CD4-positive, alpha-beta T cell treated with Interleukin-6 at 100 ng/mL for 8 hours (primary cell): ENCODE data around the gene HDAC2.
"Not testable (repeated sequence)": the region's sequence is repeated elsewhere in the genome, so short reads cannot be mapped to it uniquely, and the experiment has no call there.

Source experiments
- DNase-seq: peaks from one replicate; pipeline ENCODE4 v3.0.0-alpha.2; 2020; ENCODE audit warnings: mixed read lengths, low spot score

The HDAC2 gene

GRCh38 chr6:113971741-113972140 lies 793 bp upstream of the HDAC2 start:
- no peak for DNase-seq

- peak; percentile 32 for DNase-seq
Observed at GRCh38 chr6:113969888-113970804, 802 bp downstream of the HDAC2 start.

- no peak for DNase-seq
Observed at GRCh38 chr6:113968472-113968871, 2.5 kb downstream of the HDAC2 start.

DNA sequence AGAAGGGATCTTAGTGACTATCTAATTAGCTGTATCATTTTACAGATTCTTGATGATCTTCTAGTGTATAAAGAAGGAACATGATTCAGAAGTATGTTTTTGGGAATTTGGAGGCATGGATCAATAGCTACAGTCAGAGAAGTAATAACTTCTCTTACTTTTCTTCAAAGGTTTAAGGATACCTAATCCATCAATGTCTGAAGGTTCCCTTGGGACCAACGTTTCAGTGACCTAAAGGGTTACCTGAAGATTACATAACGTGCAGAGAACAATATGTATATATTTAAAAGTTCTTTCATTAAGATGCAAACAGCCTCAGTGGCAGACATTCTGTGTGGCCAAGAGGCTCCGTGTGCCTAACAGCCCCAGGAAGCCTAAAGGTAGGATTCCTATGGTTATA lies 3.2 kb downstream of the HDAC2 start:
- DNase-seq: no peak

DNA sequence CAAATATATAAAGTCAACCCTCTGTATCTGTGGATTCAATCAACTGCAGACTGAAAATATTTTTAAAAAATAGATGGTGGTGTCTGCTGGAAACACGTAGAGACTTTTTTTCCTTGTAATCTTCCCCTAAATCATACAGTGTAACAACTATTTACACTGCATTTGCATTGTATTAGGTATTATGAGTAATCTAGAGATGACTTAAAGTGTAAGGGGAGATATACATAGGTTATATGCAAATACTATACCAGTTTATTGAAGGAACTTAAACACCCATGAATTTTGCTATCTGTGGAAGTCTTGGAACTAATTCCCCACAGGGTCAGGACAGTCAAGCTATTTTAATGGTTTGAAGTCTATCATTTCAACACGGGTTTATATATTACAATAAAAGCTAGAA lies 10.2 kb downstream of the HDAC2 start:
- DNase-seq: no peak

DNA sequence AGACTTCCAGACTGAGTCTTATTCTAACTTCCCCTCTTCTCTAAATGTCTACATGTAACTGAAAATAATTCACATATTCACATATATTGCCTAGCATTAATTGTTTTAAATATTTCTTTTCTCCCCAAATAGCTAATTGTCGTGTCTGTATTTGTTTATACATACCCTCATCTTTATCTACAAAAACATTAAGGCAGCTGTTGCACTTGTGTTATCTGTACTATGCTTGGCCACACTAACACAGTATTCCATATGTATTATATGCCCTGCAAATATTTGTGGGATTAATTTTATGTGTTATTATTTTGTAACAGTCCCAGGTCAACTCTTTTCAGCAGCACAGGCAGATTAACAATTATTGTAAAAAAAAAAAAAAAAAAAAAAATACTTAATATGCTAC lies 11.7 kb downstream of the HDAC2 start:
- DNase-seq: no peak

DNA sequence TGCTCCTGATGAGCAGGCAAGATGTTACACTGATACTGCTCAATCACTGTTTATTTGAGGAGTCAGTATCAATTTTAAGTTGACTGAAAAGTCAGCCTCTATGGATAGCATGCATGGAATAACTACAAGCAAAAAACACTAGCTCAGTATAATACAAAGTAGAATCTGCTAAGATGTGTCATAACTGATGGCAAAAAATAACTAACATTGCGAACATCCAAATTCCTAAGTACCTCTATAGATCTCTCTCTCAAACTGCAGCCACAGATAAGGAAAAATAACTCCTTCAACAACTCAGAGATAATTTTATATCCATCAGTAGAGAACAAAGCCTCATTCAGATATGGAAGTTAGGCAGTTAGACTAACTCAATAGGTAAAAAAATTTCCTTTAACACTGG lies 16.3 kb downstream of the HDAC2 start:
- DNase-seq: no peak

DNA sequence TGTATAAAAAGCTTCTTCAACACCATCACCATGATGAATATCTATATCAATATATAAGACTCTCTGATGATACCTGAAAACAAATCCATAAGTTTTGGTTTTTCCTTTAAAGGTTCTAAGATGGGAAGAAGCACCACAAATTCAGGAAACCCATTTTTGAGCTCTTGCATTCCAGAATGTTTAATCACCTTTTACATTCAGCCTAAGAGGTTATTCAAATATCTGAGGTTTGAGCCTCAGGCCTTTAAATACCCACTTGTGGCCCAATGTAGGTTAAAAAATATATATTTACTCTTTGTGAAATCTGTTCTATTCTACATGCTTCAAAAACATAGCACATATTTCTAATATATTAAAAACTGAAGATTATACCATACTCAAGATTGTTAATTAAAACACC lies 17.6 kb downstream of the HDAC2 start:
- DNase-seq: no peak

DNA sequence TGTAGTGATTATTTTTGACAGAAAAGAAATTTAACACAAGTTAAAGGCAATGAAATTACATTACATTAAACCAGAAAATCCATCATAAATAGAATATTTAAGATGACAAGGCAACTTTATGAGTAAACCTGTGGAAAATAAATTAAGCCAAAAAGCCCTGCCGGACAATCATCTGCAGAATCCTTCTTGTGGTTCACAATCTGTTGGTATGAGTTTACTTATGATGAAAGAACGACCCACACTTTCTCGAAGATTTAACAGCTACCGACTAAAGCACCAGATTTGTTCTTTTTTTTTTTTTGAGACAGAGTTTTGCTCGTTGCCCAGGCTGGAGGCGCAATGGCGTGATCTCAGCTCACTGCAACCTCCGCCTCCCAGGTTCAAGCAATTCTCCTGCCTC lies 21.4 kb downstream of the HDAC2 start:
- DNase-seq: no peak

DNA sequence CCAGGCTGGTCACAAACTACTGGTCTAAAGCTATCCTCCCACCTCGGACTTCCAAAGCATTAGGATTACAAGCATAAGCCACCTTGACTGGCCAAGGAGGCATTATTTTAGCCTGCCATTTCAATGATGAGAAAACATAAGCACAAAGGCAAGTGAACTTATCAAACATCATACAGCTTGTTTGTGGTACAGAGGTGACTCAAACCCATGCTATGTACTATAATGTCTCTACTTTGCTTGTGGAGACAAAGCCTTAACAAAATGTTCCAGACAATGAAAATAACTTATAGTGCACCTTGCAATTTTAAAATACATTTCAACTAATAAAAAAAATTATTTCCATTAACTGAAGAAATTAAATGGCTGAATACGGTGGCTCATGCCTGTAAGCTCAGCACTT lies 26.2 kb downstream of the HDAC2 start:
- DNase-seq: no peak

- no peak for DNase-seq
Observed at GRCh38 chr6:113939825-113940224, 31.1 kb downstream of the HDAC2 start.

DNA sequence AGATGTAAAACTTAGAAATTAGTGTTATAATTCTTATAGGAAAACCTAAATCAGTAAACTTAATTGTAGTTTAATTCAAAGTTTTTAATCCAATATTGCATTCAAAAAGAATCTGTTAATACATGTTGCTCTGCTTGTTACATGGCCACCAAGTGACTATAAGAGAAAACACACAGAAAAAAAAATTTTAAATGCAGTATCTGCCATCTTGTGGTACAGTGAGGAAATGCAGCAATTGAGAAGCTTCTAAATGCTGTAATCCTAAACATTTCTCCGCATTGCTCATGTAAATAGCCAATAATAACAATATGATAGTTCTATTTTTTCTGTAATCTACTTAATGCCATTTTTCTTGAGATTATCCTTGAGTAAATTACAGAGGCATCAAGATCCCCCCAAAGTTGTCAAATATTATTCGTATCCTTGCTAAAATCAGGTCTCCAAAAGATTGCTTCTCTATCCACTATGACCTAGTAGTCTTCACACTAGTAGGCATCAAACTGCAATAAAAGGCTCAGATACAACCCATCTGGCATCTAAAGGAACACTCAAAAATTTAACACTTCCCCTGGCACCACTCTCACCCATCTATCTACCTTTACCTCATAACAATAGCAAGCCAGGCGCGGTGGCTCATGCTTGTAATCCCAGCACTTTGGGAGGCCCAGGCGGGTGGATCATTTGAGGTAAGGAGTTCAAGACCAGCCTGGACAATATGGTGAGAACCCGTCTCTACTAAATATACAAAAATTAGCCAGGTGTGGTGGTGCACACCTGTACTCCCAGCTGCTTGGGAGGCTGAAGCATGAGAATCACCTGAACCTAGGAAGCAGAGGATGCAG lies 34.6 kb downstream of the HDAC2 start:
- DNase-seq: peak; percentile 27

- DNase-seq: no peak
Observed at GRCh38 chr6:113934101-113934500, 36.8 kb downstream of the HDAC2 start.

DNA sequence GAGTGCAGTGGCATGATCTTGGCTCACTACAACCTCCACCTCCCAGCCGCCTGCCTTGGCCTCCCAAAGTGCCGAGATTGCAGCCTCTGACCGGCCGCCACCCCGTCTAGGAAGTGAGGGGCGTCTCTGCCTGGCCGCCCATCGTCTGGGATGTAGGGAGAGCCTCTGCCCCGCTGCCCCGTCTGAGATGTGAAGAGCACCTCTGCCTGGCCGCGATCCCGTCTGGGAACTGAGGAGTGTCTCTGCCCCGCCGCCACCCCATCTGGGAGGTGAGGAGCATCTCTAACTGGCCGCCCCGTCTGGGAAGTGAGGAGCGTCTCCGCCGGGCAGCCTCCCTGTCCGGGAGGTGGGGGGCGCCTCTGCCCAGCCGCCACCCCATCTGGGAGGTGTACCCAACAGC lies 39.0 kb downstream of the HDAC2 start:
- DNase-seq: not testable (repeated sequence)

- no peak for DNase-seq
Observed at GRCh38 chr6:113930183-113930582, 40.8 kb downstream of the HDAC2 start.

DNA sequence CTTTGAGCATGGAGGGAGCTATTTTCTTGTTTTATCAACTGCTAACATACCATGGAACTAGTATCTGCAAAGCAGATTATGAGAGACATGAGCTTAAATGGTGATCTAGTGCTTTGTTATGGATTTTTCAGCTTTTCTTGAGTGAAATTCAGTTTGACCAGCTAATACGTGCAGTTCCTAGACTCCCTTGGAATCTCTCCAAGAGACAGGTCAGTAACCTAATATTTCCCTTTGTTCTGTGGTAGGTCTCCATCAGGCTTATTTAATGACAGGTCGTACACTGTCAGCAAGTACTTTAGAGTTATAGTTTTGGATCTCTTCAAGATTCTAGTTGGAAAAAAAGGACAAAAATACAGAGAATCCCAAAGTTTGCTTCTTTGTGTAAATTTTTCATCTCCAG lies 43.9 kb downstream of the HDAC2 start:
- no peak for DNase-seq

GRCh38 chr6:113925378-113925777 lies 45.6 kb downstream of the HDAC2 start:
- no peak for DNase-seq

DNA sequence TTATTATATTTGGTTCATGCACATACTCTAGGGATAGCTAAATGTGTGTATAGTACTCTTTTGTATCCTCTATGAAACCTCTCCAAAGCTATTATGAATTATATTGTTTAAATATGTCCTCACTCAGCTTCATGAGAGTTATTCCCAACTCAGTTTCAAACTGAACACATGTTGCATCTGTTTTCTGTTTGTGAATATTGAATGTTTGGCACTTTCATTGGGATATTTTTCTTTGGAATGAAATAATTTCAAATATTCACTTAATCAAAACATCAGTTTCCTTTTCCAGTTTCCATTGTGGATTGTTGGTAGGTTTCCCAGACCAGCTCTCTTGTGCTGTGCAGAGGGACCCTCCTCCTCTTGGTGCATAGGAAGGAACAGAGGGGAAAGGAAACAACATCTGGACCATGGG lies 46.6 kb downstream of the HDAC2 start:
- no peak for DNase-seq

GRCh38 chr6:113923526-113923925 lies 47.4 kb downstream of the HDAC2 start:
- DNase-seq: no peak

DNA sequence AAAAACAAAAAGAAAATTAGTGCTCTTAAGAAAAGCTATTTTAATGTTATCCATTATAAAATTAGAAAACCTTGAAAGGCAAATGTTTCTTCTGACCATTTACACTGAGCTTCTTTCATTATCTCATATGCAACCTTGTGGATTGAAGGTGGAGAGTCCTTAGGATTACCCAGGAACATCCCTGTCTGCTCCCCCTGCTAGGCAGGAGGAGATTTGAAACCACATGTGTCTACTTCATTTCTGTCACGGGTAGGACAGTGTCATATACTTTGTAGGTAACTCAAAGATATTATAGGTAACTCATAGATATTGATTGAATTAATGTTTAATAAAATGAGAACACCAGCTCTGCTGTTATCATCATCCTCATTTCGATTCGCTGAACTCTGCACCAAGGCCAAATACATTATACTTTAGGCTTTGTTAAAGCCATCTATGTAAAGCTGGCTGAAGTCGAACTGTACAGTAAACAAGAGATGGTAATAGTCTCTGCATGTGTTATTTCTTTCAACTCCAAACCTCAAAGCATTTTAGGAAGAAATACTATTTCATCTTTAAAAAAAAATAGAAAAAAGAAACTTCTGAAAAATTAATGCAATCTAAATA lies 49.5 kb downstream of the HDAC2 start:
- DNase-seq: no peak

DNA sequence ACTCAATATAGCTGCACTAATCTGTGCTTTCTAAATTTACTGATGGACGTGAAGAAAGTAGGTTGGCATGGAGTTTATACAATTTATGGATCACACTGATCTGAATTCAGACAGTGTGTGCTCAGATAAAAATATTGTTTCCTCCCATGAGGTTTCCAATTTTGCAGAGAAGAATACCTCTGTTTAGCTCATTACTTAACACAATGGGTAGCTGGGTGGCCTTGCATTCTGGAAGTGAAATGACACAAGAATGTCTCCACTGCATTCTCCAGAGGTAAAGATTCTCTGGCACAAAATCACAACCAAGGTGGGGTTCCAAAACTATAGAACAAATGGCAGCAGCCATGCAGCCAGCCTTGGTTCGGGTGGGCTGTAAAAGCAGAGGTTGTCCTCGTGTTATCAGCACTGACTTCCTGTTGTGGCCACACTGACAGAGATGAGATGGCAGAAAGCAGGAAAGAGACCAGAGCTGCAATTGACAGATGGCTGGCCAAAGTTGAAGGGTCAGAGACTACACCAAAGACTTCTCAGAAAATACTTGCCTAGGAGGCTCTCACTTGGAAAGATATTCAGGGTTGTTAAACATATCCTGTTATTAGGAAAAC lies 50.2 kb downstream of the HDAC2 start:
- no peak for DNase-seq

DNA sequence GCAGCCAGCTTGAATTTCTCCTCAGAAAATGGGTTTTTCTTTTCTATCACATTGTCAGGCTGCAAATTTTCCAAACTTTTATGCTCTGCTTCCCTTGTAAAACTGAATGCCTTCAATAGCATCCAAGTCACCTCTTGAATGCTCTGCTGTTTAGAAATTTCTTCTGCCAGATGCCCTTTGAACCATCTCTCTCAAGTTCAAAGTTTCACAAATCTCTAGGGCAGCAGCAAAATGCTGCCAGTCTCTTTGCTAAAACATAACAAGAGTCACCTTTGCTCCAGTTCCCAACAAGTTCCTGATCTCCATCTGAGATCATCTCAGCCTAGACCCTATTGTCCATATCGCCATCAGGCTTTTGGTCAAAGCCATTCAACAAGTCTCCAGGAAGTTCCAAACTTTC lies 60.7 kb downstream of the HDAC2 start:
- DNase-seq: not testable (repeated sequence)
